ENCODE results near the gene THOC5. TPM values are rescaled to one million over a fixed set of nuclear protein-coding genes. Genes with fewer than 3 reads are reported as not detected.

Gene THOC5
- total and polyA plus RNA-seq, 2 of the 4 experiments (the other 2 are of a cell fraction): 68.4 to 73.7 TPM

GRCh38 chr22:29459773-29460172 is 93.8 kb downstream of the THOC5 start:
- H3K14ac ChIP-seq (replicated peaks; ENCODE audit: low read depth, low read length): no peak overlapping the region
- WGBS, 2 experiments (ENCODE audit: extremely low coverage in 2 of 2, insufficient read length in 1 of 2): 47% methylated on average over 2 of the region's 9 CpGs; no CpG with 5 or more reads in 1 of the 2 experiments
- DNase-seq (no peak), ATAC-seq (ENCODE audit: low read depth) (no peak)
- H3K27me3 ChIP-seq (ENCODE audit: control insufficient read depth, insufficient read depth, low read length): no peaks in the 10 kb centered on the region; the same call in 1 of the 2 replicates
- H4K20me1 ChIP-seq (ENCODE audit: insufficient read depth, low read length): no peaks in the 10 kb centered on the region; the same call in 1 of the 2 replicates
- no peak overlapping the region for H3K23ac ChIP-seq (ENCODE audit: low read depth, low read length)
- no peak overlapping the region for H3K27ac ChIP-seq (ENCODE audit: insufficient read depth, low read length)
- H3K9me1 ChIP-seq (ENCODE audit: insufficient read depth, low read length): no peaks in the 10 kb centered on the region
- peak overlapping the region; percentile 41 for H2AFZ ChIP-seq (replicated peaks; ENCODE audit: low read length, poor library complexity)
- no peaks in the 10 kb centered on the region for H3K9me3 ChIP-seq (ENCODE audit: control insufficient read depth, insufficient read depth, low read length)
- no peak overlapping the region for H3K4me2 ChIP-seq (ENCODE audit: low read depth, low read length)
- no peak overlapping the region for H3K56ac ChIP-seq (ENCODE audit: extremely low read depth, insufficient read depth, low read length)
- intact Hi-C loops (cut with micrococcal nuclease): no loop called here
- no peaks in the 10 kb centered on the region for H3K36me3 ChIP-seq (ENCODE audit: control insufficient read depth, insufficient read depth, low read length)
- dilution Hi-C loops (cut with HindIII; ENCODE audit: low sequenced_read_pairs, unreplicated experiment): no loop called here
- H3K18ac ChIP-seq (ENCODE audit: low read depth, low read length): no peak overlapping the region
- no peak overlapping the region for H2AK9ac ChIP-seq (replicated peaks; ENCODE audit: low read depth, low read length, poor library complexity)
- no peak overlapping the region for H2BK120ac ChIP-seq (ENCODE audit: low read depth, low read length)
- no peak overlapping the region for H4K5ac ChIP-seq (ENCODE audit: low read depth, low read length)
- in situ Hi-C loops (cut with MboI; ENCODE audit: low sequenced_read_pairs): no loop called here
- BruUV-seq (replicated peaks): no TSS peak
- POLR2A ChIA-PET (ENCODE audit: unreplicated experiment): no interaction called here
- CTCF ChIA-PET: no interaction called here
- no peak overlapping the region for H4K8ac ChIP-seq (ENCODE audit: low read depth in 2 of 2, low read length in 2 of 2)
- H3K9ac ChIP-seq (ENCODE audit: low read depth, low read length): no peak overlapping the region
- no peak overlapping the region for H3K4ac ChIP-seq (ENCODE audit: low read depth, low read length)
- H2BK20ac ChIP-seq (ENCODE audit: low read depth, low read length): no peak overlapping the region
- no peak overlapping the region for H2AK5ac ChIP-seq (ENCODE audit: low read depth, low read length)
- H3K79me1 ChIP-seq (ENCODE audit: low read depth in 1 of 2, low read length in 2 of 2): no peaks in the 10 kb centered on the region
- H3K4me3 ChIP-seq (ENCODE audit: insufficient read depth, low read depth, low read length): no peak overlapping the region
- no peak overlapping the region for H2BK15ac ChIP-seq (ENCODE audit: low read depth, low read length)
- TF ChIP-seq CTCF (conservative IDR thresholded peaks at IDR 0.05; ENCODE audit: low read depth, low read length): no peak
- no peak for TF ChIP-seq ELK1 (IDR thresholded peaks at IDR 0.05; ENCODE audit: borderline replicate concordance, low read depth, low read length)
- TF ChIP-seq USF2 (IDR thresholded peaks at IDR 0.05; ENCODE audit: low read depth, low read length): no peak
- TF ChIP-seq BHLHE40 (IDR thresholded peaks at IDR 0.05; ENCODE audit: low read depth, low read length): no peak
- TF ChIP-seq POLR2A (IDR thresholded peaks at IDR 0.05; ENCODE audit: low read depth, low read length): no peak
- no peak for TF ChIP-seq MXI1 (IDR thresholded peaks at IDR 0.05; ENCODE audit: borderline replicate concordance, low read depth, low read length)
- no peak for TF ChIP-seq SMC3 (IDR thresholded peaks at IDR 0.05; ENCODE audit: low read depth, low read length)
- no peak for TF ChIP-seq CHD1 (IDR thresholded peaks at IDR 0.05; ENCODE audit: low read depth, low read length)
- no peak for TF ChIP-seq RAD21 (IDR thresholded peaks at IDR 0.05; ENCODE audit: low read length)
- no peak for TF ChIP-seq RCOR1 (IDR thresholded peaks at IDR 0.05; ENCODE audit: insufficient replicate concordance, low read length)
- TF ChIP-seq FOS (IDR thresholded peaks at IDR 0.05; ENCODE audit: low read depth, low read length): no peak
- TF ChIP-seq MAFK (IDR thresholded peaks at IDR 0.05; ENCODE audit: low read depth, low read length): no peak
- no peak for TF ChIP-seq RFX5 (IDR thresholded peaks at IDR 0.05; ENCODE audit: low read depth, low read length)
- TF ChIP-seq CEBPB (IDR thresholded peaks at IDR 0.05; ENCODE audit: low read depth, low read length): no peak
- no peak for TF ChIP-seq MAZ (IDR thresholded peaks at IDR 0.05; ENCODE audit: borderline replicate concordance, low read depth, low read length)
- TF ChIP-seq NFE2L2 (IDR thresholded peaks at IDR 0.05; ENCODE audit: low read depth, low read length): no peak
- no peak overlapping the region for H4K91ac ChIP-seq (ENCODE audit: insufficient read depth, low read depth, low read length)
- no peak overlapping the region for H2BK5ac ChIP-seq (ENCODE audit: low read depth, low read length, poor library complexity, severe bottlenecking)
- no peaks in the 10 kb centered on the region for H3K4me1 ChIP-seq (ENCODE audit: control insufficient read depth, insufficient read depth, low read length)
